ENCODE data around the gene TRNAU1AP. TPM values are rescaled to one million over a fixed set of nuclear protein-coding genes. Genes with fewer than 3 reads are reported as not detected.

The TRNAU1AP gene
- total RNA-seq, 1 donor from 2014 or later = 11.0 TPM

- peak overlapping the region; percentile 53 to 65 for H3K27ac ChIP-seq
- intact Hi-C loops (cut with DNase I) = loop anchor here (1.0 to 2.0 kb wide), 3 partner anchors 84 to 242 kb away; no protein-coding TSS in a partner anchor
Observed at GRCh38 chr1:28602536-28603439, 49.9 kb downstream of the TRNAU1AP start.

GRCh38 chr1:28604411-28604810, 51.5 kb downstream of the TRNAU1AP start:
- DNase-seq (ENCODE audit: low spot score in 2 of 2) = no peak
- Histone ChIP-seq H3K36me3 (peaks cover 47 to 56% of the 10 kb centered on the region in 2 donors), H3K4me3 (no peak overlapping the region)

More at GRCh38 chr1:28602536-28603439, 49.9 kb downstream of the TRNAU1AP start:
- DNase-seq (ENCODE audit: low spot score in 2 of 2) = peak in 1 of 2 donors; percentile 78
- Histone ChIP-seq H3K27me3 (no peaks in the 10 kb centered on the region), H3K36me3 (peaks cover 38 to 45% of the 10 kb centered on the region in 2 donors), H3K4me1 (peaks cover 6 to 8% of the 10 kb centered on the region in 2 donors), H3K9me3 (no peaks in the 10 kb centered on the region), H3K4me3 (no peak overlapping the region)
- peak; percentile 52 to 68 (median 56) for TF ChIP-seq CTCF (IDR thresholded peaks at IDR 0.05)

GRCh38 chr1:28604962-28605361, 52.1 kb downstream of the TRNAU1AP start:
- H3K36me3 ChIP-seq = peaks cover 52 to 62% of the 10 kb centered on the region in 2 donors
- no peaks in the 10 kb centered on the region for H3K9me3 ChIP-seq
- no peak overlapping the region for H3K4me3 ChIP-seq
- intact Hi-C loops (cut with DNase I) = no loop called here
- H3K27ac ChIP-seq = no peak overlapping the region
- H3K27me3 ChIP-seq = no peaks in the 10 kb centered on the region
- TF ChIP-seq CTCF (IDR thresholded peaks at IDR 0.05) = no peak
- DNase-seq (ENCODE audit: low spot score in 2 of 2) = no peak
- H3K4me1 ChIP-seq = peaks cover 6 to 8% of the 10 kb centered on the region in 2 donors

More at GRCh38 chr1:28604411-28604810, 51.5 kb downstream of the TRNAU1AP start:
- intact Hi-C loops (cut with DNase I) = no loop called here
- H3K9me3 ChIP-seq = no peaks in the 10 kb centered on the region
- TF ChIP-seq CTCF (IDR thresholded peaks at IDR 0.05) = no peak
- H3K4me1 ChIP-seq = peaks cover 6 to 8% of the 10 kb centered on the region in 2 donors
- no peak overlapping the region for H3K27ac ChIP-seq
- H3K27me3 ChIP-seq = no peaks in the 10 kb centered on the region

GRCh38 chr1:28606771-28607170, 53.9 kb downstream of the TRNAU1AP start:
- no peaks in the 10 kb centered on the region for H3K27me3 ChIP-seq
- H3K9me3 ChIP-seq = no peaks in the 10 kb centered on the region
- H3K4me3 ChIP-seq = no peak overlapping the region
- H3K27ac ChIP-seq = no peak overlapping the region
- peaks cover 5 to 8% of the 10 kb centered on the region in 2 donors for H3K4me1 ChIP-seq
- DNase-seq (ENCODE audit: low spot score in 2 of 2) = no peak
- peaks cover 68 to 78% of the 10 kb centered on the region in 2 donors for H3K36me3 ChIP-seq
- intact Hi-C loops (cut with DNase I) = no loop called here
- no peak for TF ChIP-seq CTCF (IDR thresholded peaks at IDR 0.05)

- no peak overlapping the region for H3K4me3 ChIP-seq
- no peaks in the 10 kb centered on the region for H3K4me1 ChIP-seq
- H3K9me3 ChIP-seq = no peaks in the 10 kb centered on the region
- H3K36me3 ChIP-seq = peaks cover 76 to 81% of the 10 kb centered on the region in 2 donors
- no peaks in the 10 kb centered on the region for H3K27me3 ChIP-seq
- DNase-seq (ENCODE audit: low spot score in 2 of 2) = no peak
- intact Hi-C loops (cut with DNase I) = no loop called here
- no peak for TF ChIP-seq CTCF (IDR thresholded peaks at IDR 0.05)
- no peak overlapping the region for H3K27ac ChIP-seq
Observed at GRCh38 chr1:28613175-28613574, 60.3 kb downstream of the TRNAU1AP start.

Other genes starting within 250 kb of the TRNAU1AP start
- gene MED18, start 224.0 kb upstream of the TRNAU1AP start, total RNA-seq = 6.6 TPM
- gene PHACTR4, start 183.3 kb upstream of the TRNAU1AP start, total RNA-seq = 33.0 TPM
- gene RCC1, start 47.0 kb upstream of the TRNAU1AP start, total RNA-seq = 70.5 TPM
- gene RAB42, start 39.2 kb downstream of the TRNAU1AP start, total RNA-seq = not detected
- 32.2 TPM for gene TAF12, start 90.0 kb downstream of the TRNAU1AP start, total RNA-seq
- gene RNU11, start 95.5 kb downstream of the TRNAU1AP start, total RNA-seq = not detected
- gene GMEB1, start 115.7 kb downstream of the TRNAU1AP start, total RNA-seq = 5.2 TPM
- gene YTHDF2, start 183.9 kb downstream of the TRNAU1AP start, total RNA-seq = 50.6 TPM